HG03139 (cell line): Measurements from ENCODE around the gene CD46.
A peak's percentile ranks its signal among the peaks of the same experiment; 100 is the strongest.

Source experiments
- ATAC-seq: cut with Tn5 transposase; IDR thresholded peaks from one replicate; pipeline ENCODE4 v1.9.1; 2021; ENCODE audit not compliant: unreplicated experiment

CD46 gene

GRCh38 chr1:207794861-207795260 lies 43.0 kb downstream of the CD46 start:
- ATAC-seq: no peak

GRCh38 chr1:207797229-207797973 lies 45.5 kb downstream of the CD46 start:
- no peak for ATAC-seq

GRCh38 chr1:207798847-207799246 lies 47.0 kb downstream of the CD46 start:
- peak; percentile 42 for ATAC-seq

GRCh38 chr1:207799989-207800648 lies 48.3 kb downstream of the CD46 start:
- ATAC-seq: no peak

GRCh38 chr1:207801819-207802218 lies 50.0 kb downstream of the CD46 start:
- no peak for ATAC-seq

GRCh38 chr1:207803678-207804077 lies 51.8 kb downstream of the CD46 start:
- no peak for ATAC-seq

GRCh38 chr1:207804721-207805468 lies 53.0 kb downstream of the CD46 start:
- no peak for ATAC-seq

- no peak for ATAC-seq
Observed at GRCh38 chr1:207805841-207806421, 54.1 kb downstream of the CD46 start.

GRCh38 chr1:207806531-207807325 lies 54.9 kb downstream of the CD46 start:
- no peak for ATAC-seq

GRCh38 chr1:207807326-207807689 lies 55.5 kb downstream of the CD46 start:
- ATAC-seq: no peak

- ATAC-seq: no peak
Observed at GRCh38 chr1:207807690-207808321, 56.0 kb downstream of the CD46 start.

GRCh38 chr1:207808322-207808705 lies 56.5 kb downstream of the CD46 start:
- ATAC-seq: no peak

GRCh38 chr1:207808911-207809555 lies 57.2 kb downstream of the CD46 start:
- ATAC-seq: no peak

- no peak for ATAC-seq
Observed at GRCh38 chr1:207810173-207810572, 58.3 kb downstream of the CD46 start.

GRCh38 chr1:207810606-207811295 lies 58.9 kb downstream of the CD46 start:
- ATAC-seq: no peak

GRCh38 chr1:207811319-207811718 lies 59.5 kb downstream of the CD46 start:
- no peak for ATAC-seq

GRCh38 chr1:207811920-207812720 lies 60.3 kb downstream of the CD46 start:
- no peak for ATAC-seq

GRCh38 chr1:207812778-207813511 lies 61.1 kb downstream of the CD46 start:
- no peak for ATAC-seq
